RCC 7860 (cell line): ENCODE data around the gene LDLRAP1.
A peak's percentile ranks its signal among the peaks of the same experiment; 100 is the strongest.

Experiments used
- DNase-seq: peaks from one replicate; pipeline ENCODE4 v3.0.0-alpha.2; 2015; ENCODE audit warnings: low spot score
- FAIRE-seq: peaks from 2 replicates; lab custom pipeline; 2012; peaks lifted over from hg19 to GRCh38; lab: Jason Lieb, UNC

The LDLRAP1 gene

DNA sequence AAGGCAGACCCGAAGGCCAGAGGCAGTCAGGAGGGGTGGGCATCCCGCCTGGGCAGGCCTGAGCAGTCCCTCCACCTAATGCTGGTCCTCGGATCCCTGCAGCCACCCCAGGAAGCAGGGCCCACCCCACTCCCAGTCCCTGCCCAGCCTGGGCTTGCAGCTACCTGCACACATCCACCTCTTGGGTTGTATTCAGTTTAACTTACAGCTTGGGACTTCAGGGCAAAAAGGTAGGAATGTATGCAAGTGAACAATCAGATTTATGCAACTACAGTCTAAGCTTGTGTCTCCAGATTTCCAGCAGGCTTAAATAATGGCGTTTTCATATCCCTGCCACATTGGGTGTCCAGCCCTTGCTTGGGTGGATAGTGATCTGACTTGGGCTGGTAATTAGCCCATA is 17.4 kb downstream of the LDLRAP1 start:
- DNase-seq (no peak), FAIRE-seq (no peak)

DNA sequence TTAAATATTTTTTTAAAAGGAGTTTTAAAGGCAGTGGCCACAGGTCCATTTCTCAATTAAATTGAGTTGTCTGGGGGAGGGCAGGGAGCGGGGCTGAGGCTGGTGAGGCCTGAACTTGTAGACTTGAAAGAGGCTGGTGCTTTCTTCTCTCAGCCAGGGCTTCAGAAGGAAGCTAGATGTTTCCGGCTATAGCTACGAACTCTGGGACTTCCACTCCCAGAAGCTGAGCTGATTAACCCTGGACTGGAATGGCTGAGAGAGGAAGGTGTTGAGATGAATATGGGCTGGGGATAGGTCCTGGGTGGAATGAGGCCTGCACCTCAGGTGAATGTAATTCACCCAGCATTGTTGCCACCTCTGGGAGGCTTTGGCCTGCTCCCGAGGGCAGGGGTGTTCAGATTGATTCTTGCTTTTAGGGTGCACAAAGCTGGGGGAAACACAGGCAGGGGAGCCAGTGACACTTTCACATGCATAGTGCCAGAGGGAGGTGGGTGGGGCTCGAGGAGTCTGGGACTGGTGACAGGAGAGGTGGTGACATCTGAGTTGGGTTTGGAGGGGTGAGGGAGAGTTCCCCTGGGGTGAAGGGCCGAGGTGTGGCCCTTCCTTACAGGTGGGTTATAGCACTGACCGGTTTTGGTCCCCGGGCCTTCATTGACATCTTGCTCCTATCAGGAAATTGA is 18.2 kb downstream of the LDLRAP1 start:
- FAIRE-seq (no peak), DNase-seq (no peak)

DNA sequence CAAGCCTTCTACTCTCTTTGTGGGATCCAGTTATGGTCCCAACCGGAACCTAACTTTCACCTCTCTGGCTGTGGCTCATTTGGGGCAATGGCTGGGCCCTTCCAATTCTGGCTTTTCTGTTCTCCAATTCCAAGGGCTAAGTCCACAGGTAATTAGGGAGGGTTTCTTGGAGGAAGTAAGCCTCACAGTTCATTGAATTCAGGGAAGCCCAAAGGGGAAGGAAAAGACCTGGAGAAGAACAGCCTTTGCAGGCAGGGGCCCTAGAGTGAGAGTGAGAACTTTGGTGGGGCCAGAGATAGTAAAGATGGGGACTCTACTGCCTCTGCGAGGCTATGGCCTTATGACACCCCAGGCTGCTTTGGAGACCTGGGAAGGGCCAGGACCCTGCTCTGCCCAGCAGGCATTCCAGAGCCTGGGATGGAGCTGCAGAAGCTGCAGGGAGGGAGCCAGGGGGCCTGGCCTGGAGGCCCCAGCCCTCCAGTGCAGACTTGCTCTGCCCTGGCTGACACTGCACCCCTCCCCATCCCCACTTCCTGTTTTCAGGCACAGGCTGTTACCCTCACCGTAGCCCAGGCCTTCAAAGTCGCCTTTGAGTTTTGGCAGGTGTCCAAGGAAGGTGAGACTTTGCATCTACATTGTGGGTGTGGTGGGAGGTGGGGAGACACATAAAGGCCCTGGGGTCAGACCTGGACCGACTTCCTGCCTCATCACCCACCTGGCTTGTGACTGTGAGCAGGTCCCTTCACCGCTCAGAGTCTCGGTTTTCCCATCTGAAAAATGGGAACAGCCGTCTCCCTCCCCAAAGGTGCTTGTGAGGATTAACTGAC is 18.9 kb downstream of the LDLRAP1 start:
- DNase-seq (no peak), FAIRE-seq (no peak)

DNA sequence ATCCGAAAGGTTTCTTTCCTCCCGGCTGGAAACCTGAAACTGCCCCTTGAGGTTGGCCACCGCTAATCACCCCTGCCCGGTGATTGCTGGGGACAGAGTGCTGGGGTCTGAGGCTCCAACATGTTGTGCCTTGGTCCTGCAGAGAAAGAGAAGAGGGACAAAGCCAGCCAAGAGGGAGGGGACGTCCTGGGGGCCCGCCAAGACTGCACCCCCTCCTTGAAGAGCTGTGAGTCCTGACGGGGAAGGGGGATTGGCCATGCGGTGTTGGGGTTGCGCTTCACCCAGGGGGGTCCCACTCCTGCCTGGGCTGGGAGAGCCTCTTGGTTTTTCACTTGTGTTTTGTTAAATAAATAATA is 19.5 kb downstream of the LDLRAP1 start:
- FAIRE-seq, result no peak

DNA sequence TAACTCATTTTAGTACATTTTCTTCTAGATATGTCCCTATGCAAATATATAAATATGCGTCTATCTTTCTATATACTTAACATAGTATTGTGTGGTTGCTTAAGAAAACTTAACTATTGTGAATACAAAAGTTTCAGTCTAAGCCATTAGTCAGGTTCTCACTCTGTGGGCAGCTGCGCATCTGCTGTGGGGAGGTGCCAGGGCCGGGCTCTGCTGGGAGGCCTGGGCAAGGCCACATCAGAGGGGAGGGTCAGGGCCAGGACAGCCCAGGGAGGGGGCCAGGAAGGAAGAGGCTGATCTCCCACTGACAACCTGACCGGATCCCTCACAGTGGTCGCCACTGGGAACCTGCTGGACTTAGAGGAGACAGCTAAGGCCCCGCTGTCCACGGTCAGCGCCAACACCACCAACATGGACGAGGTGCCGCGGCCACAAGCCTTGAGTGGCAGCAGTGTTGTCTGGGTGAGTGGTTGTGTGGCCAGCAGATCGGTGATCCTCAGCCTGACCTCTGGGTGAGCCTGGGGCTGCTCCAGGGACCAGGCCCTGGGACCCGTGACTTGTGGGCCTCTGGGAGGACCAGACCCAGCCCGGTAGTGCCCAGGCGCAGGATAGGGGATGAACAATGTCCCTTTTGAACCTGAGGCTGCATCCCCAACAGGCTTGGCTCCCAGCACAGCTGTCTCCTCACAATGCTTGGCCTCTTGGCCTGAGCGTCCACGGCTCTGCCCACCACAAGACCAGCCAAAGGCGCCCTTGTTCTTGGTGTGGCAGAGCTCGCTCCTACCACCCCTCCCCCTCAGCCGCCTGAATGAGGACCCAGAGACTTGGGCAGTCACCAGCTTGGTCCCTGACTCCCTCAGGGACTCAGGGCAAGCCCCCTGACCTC is 20.2 kb downstream of the LDLRAP1 start:
- DNase-seq, result no peak
- FAIRE-seq, result no peak

More for the DNA sequence above, 19.5 kb downstream of the LDLRAP1 start:
- no peak for DNase-seq

DNA sequence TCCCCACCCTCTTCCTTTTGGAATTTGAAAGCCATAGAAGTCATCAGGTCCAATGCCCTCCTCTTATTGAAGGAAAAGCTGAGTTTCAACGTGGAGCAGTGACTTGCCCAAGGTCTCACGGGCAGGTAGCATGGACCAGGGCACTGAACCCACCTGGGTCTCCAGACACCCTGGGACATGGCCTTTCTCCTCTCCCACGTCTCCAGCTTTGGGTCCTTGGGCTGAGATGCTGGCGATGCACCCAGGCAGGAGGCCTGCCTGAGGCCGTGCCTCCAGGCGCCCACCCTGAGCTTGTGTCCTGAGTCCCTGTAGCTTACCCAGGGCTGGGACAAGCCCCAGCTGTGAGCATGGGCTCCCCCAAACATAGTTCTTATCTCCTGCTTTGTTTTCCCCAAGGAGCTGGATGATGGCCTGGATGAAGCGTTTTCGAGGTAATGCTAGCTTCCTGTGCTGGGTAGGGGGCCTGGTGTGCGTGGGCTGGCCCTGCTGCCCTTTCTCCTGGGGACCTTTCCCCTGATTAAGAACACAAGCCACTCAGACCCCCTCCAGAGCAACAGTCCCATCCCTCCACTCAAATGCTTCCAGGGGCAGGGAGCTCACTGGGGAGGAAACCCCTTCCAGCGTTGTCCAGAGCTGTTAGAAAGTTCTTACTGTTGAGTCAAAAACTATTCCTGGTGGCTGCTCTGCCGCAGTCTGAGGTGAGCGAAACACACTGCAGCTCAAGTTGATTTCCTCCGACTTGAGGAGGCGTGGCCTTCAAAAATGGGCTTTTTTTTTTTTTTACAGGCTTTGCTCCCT is 21.6 kb downstream of the LDLRAP1 start:
- FAIRE-seq (no peak), DNase-seq (no peak)

DNA sequence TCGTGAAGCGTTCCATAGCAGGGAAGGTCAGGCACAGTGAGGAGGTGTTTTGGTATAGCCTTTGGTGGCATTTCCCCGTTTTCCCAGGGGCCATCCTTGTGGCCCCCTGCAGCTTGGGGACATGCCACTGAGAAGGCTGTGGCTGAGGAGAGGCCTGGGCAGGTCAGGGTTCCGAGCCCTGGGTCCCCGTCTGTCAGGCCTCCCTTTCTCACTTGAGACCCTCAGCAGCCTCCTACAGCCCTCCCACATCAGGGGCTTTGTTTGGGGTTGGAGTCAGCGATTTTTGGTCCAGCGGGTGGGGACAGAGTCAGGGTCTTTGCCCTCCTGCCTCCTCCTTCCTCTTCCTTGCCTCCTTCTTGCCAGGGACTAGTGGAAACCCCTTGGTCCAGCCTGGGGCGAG is 22.2 kb downstream of the LDLRAP1 start:
- DNase-seq (no peak), FAIRE-seq (no peak)

DNA sequence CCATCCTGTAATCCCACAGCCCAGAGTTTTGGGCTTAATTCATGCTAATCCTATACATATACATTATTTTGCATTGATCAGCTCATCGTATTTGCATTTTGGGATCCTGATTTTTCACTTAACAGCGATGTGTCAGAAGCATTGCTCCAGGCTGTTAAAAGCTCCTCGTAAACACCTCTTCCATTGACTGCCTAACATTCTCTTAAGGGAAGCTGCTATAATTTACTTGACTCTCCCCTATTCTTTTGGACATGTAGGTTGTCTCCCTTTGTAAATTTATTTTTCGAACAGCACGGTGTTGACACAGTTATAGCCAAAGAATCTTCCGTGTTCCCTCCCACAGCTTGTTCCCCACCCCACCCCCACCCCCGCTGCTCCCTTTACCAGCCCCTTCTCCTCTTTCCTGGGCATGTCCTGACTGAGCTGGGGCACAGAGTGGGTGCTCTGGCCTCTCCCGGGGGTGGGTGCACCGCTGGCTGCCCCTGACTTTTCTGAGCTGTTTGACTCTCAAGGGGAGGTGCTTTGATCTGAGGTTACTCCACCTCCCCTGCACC is 22.8 kb downstream of the LDLRAP1 start:
- DNase-seq, result no peak
- no peak for FAIRE-seq

DNA sequence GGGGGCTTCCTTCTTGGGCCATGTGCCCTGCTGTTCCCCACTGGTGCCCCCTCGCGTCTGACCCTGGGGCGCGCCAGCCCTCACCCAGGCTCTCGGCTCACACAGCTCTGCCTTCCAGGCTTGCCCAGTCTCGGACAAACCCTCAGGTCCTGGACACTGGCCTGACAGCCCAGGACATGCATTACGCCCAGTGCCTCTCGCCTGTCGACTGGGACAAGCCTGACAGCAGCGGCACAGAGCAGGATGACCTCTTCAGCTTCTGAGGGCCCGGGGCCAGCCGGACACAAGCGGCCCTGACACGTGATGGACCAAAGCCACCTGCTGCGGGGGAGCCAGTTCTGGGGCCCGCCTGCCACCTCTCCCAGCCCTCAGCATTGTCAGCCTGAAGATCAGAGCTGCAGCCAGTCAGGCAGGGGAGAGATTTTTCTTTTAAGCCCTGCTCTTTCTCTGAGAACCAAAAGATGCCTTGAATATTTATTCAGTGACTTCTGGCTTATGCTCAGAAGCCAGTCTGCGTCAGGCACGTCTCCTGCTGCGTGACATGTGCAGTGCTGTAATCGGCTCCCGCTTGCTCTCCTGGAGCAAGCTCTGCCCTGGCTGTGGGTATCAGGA is 23.4 kb downstream of the LDLRAP1 start:
- no peak for FAIRE-seq

DNA sequence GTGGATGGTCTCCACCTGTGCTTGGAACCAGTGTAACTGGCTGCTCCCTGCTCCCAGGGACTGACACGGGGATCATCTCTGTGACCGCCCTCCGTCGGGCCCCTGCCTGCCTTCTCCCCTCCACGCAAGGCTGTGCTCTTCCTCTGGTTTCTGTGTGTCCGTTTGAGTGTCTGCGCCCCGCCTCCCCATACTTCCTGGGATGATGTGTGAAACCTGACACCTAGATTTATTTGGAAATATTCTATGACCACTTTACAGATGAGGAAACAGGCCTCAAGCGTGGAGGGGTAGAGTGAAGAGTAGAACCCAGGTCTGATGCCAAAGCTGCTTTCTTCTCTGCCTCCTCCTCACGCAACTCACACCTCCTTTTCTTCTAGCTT is 24.3 kb downstream of the LDLRAP1 start:
- DNase-seq (no peak), FAIRE-seq (no peak)

More for the DNA sequence above, 23.4 kb downstream of the LDLRAP1 start:
- no peak for DNase-seq

DNA sequence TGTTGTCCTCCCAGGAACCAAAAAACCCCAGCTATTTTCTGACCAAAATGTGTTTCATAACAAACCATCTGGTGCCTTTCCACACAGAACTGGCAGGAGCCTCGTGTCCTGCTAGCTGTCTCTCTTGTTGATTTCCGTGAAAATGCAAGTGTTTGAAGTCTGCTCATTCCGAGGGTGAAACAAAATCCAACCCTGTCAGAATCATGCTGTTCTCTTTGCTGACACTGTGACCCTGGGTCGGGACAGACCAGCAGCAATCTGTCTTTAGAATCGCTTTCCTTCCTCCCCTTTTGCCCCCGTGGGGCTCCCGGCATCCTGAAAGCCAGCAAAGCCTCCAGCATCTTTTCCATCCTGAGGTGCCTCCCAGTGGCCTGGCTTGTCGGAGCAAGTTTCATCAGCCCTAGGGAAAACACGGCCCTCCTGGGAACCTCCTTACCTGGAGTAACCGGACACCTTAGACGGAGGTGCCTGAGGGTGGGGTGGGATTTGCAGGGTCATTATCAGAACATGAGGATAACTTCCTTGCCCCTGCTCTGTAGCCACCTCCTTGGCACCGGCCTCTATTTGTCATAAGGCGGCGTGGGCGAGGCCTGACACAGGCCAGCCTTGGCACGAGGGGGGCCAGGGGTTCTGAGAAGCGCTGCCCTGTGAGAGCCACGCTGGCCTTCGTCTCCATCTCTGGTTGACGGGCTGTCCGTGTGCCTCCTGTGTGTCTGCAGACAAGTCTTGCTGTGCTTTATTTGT is 24.9 kb downstream of the LDLRAP1 start:
- DNase-seq (peak; percentile 33), FAIRE-seq (no peak)

DNA sequence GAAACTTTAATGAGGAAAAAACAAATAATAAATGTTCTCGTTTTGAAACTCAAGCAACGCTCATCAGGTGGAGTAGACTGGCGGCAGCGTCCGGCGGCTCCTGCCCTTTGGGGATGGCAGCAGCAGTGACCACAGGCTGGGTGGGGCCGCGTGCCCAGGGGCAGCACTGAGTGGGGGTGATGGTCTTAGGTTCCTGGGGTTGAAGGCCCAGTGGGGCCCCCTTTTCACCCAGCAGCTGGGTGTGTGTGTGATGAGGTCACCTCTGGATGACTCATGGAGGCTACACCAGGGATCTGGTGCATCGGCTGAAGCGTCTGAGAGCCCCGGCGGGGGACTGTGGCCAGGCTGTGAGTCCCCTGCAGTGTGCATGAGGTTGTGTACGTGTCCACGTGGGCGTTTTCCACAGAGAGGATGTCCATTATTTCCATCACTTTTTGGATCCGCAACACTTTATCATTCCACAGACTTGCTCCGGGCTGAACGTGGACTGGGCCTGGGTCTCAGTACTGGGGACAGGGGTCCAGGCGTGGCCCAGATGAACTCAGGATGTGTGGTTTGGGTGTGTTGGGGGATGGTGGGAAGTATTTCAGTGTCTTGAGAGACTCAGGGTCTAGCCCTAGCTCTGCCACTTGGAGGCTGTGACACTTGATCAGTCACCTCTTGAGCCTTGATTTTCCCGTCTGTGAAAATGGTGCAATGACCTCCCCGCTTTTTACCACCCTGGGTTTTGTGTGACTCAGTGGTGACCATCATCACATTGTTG is 25.6 kb downstream of the LDLRAP1 start:
- peak; percentile 75 for FAIRE-seq
- DNase-seq, result peak; percentile 87

DNA sequence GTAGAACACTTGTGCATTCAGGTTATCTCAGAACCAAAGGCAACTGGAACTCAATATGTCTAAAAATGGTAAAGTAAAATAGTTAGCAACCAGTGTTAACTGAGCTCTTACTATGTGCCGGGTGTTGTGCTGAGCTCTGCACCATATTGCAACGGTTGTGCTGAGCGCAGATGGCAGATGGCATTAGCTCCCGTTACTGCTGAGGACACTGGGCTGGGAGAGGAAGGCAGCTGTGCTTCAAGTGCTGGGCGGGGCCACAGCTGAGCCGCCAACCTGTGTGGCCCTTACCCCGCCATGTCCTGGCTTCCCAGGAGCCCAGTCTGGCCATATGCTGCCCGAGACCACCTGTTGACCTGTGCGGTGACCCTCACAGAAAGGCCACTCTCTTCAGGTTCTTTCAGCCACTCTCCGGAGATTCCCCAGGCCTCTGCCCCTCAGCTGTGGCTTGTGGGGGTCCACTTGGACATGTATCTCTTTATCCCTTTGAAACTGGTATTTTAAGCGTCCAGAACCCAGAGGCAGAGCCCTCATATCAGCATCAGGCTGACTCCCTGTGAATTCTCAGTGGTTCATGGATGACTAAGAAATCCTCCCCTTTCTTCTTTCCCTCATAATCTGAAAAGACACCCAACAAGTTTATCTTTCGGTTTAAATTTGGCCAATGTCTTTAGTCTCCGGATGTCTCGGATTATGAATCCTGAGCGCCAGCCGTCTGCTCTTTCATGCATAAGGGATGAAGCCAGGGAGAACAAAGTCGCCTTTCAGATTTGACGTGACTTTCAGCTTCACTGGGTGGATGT is 26.4 kb downstream of the LDLRAP1 start:
- FAIRE-seq (no peak), DNase-seq (no peak)

DNA sequence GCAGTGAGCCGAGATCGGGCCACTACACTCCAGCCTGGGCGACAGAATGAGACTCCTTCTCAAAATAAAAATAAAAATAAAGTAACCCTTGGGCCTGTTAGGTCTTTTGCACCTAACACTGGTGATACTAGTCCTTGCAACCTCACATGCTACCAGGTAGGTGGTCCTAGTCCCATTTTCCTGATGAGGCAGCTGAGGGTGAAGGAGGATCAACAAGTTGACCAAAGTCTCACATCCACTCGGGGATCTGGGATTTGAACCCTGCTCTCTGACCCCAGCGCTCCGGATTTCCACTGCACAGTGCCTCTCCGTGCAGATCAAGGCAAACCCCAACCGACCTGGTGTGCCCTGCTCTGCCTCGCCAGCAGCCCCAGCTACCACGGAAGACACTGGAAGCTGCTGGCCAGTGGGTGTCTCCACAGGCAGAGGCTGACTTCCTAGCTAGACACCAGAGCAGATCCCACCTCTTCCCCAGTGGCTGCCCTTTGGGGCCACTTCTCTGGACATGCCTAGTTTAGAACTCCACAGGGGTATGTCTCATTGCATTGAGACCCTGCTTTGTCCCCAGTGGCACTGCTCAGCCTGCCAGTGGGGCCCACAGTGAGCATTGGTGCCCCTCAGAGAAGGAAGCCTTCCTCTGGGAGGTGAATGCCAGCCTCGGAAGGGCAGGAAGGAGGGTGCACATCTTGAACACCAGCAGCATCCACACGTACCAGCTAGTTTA is 27.6 kb downstream of the LDLRAP1 start:
- FAIRE-seq, result no peak

DNA sequence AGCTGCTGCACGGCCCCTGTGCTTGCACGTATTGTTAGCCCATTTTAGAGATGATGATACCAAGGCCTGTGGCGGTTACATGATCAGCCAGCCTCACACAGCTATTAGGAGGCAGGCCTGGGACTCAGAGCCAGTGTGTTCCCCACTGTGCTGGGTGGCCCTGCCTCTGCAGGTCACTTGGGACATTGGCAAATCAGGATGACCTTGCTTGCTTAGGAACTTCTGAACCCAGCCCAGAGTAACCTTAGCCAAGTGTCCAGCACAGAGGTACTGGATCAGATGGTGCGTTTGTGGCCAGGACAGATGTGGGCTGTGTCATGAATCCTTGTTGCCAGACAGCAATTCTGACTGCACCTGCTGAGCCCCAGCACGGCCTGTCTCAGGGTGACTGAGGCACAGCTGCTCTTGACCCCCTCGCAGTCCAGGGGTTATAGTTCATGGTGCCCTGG is 28.1 kb downstream of the LDLRAP1 start:
- no peak for DNase-seq
- FAIRE-seq, result no peak

More for the DNA sequence above, 27.6 kb downstream of the LDLRAP1 start:
- no peak for DNase-seq

DNA sequence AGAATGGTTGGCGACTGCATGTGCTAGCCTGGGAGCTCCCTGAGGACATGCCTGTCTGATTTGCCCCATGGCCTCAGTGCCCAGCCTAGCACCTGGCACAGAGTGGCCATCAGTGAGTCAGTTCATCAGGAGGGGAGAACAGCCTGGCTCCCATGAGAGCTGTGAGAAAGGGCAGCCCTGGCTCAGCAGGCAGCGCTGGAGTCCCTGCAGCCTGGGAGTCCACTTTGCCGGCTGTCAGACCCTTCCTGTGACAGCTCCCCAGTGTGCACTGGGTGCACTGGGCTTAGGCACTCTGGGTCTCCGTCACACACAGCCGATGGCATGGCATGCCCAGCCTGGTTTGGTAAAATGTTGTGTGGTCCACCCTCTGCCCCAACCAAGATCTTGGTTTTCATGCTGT is 28.7 kb downstream of the LDLRAP1 start:
- DNase-seq (no peak), FAIRE-seq (no peak)
